OCI-LY3 (cell line): ENCODE data around the gene HNRNPL.

Experiments used
- EZH2phosphoT487 ChIP-seq: fragments of 200-600 bp; shearing (Covaris generic); IDR thresholded peaks from 2 replicates; pipeline ENCODE4 v1.6.1; 2018; ENCODE audit warnings: antibody characterized with exemption, mixed run types, low read depth
- TF ChIP-seq, protein P1 (sequence below): fragments of 200-600, 300-600 bp; sonication (generic); IDR thresholded peaks from 2 replicates; pipeline ENCODE4 v1.5.1; 2014; ENCODE audit warnings: antibody characterized with exemption, low read length, low read depth

DNA sequence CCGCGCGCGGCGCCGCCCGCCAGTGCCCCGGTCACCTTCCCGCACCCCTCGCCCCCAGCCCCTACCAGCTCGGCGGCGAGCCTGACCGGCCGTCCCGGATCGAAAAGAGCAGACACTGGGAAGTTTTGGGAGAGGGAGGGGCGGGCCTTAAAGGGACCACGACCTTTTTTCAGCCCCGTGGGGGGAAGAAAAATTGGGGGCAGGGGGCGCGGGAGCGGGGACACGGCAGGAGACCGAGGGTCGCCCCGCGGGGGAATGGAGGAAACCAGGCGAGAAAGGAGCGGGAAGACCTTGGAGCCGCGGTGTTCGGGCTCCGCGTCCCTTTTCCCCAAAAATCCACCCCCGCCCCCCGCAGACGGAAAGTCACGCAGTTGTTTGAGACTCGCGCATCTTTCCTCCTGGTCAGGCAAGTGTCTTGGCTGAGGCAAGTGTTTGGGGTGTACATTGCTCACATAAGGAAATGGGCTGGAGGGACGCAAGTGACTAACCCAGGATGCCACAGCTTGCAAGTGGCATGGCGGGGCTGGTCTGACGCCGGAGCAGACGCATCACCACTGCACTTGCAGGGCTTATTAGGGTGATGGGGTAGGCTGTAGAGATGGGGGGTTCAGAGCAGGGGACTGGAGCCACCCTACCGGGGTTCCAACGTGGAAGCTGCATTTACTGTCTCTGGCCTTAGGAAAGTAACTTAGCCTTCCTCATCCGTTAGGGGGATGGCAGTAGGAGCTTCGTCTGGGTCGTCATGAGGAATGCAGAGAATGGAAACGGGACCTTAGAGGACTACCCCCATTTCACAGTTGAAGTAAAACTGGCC is 2.7 kb upstream of the HNRNPL start:
- TF ChIP-seq, protein P1, sequence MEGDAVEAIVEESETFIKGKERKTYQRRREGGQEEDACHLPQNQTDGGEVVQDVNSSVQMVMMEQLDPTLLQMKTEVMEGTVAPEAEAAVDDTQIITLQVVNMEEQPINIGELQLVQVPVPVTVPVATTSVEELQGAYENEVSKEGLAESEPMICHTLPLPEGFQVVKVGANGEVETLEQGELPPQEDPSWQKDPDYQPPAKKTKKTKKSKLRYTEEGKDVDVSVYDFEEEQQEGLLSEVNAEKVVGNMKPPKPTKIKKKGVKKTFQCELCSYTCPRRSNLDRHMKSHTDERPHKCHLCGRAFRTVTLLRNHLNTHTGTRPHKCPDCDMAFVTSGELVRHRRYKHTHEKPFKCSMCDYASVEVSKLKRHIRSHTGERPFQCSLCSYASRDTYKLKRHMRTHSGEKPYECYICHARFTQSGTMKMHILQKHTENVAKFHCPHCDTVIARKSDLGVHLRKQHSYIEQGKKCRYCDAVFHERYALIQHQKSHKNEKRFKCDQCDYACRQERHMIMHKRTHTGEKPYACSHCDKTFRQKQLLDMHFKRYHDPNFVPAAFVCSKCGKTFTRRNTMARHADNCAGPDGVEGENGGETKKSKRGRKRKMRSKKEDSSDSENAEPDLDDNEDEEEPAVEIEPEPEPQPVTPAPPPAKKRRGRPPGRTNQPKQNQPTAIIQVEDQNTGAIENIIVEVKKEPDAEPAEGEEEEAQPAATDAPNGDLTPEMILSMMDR = no peak
- no peak for TF ChIP-seq EZH2phosphoT487
